Smooth muscle cell (in vitro differentiated cells): ENCODE data around the gene MYL12B. TPM values are rescaled to one million over a fixed set of nuclear protein-coding genes. Genes with fewer than 3 reads are reported as not detected.
A peak's percentile ranks its signal among the peaks of the same experiment; 100 is the strongest.

Experiments
- DNase-seq: peaks from one replicate; lab custom pipeline; 2025; ENCODE audit not compliant: unreplicated experiment; lab: John Stamatoyannopoulos, UW
- H2AFZ ChIP-seq: fragments of 200-600 bp; sonication (generic); 2 replicates; pipeline ENCODE4 v1.6.0; 2016; ENCODE audit warnings: antibody characterized with exemption, low read depth, mild to moderate bottlenecking
- H3F3A ChIP-seq: fragments of 200-600 bp; sonication (generic); 2 replicates; pipeline ENCODE4 v1.6.0; 2017; ENCODE audit warnings: antibody characterized with exemption, low read depth
- H3K27ac ChIP-seq: fragments of 200-600 bp; sonication (generic); 2 replicates; pipeline ENCODE4 v1.5.1; 2016; ENCODE audit warnings: low read depth, mild to moderate bottlenecking
- H3K27me3 ChIP-seq: fragments of 200-600 bp; sonication (generic); 2 replicates; pipeline ENCODE4 v1.6.1; 2016; ENCODE audit warnings: low read depth, mild to moderate bottlenecking
- H3K36me3 ChIP-seq: fragments of 200-600 bp; sonication (generic); 2 replicates; pipeline ENCODE4 v1.5.1; 2016; ENCODE audit warnings: low read depth
- H3K4me1 ChIP-seq: fragments of 200-600 bp; sonication (generic); 2 replicates; pipeline ENCODE4 v1.5.1; 2016; ENCODE audit warnings: low read depth
- H3K4me2 ChIP-seq: fragments of 200-600 bp; sonication (generic); 2 replicates; pipeline ENCODE4 v1.6.0; 2016; ENCODE audit warnings: mild to moderate bottlenecking
- H3K4me3 ChIP-seq: fragments of 200-600 bp; sonication (generic); 2 replicates; pipeline ENCODE4 v1.5.1; 2016; ENCODE audit warnings: mild to moderate bottlenecking
- H3K79me2 ChIP-seq: fragments of 200-600 bp; sonication (generic); 2 replicates; pipeline ENCODE4 v1.6.0; 2016; ENCODE audit warnings: low read depth, mild to moderate bottlenecking
- H3K9ac ChIP-seq: fragments of 200-600 bp; sonication (generic); 2 replicates; pipeline ENCODE4 v1.6.0; 2016; ENCODE audit warnings: low read depth
- H3K9me3 ChIP-seq: fragments of 200-600 bp; sonication (generic); replicated peaks from 2 replicates; pipeline ENCODE4 v1.5.1; 2016; ENCODE audit warnings: low read depth
- H4K20me1 ChIP-seq: fragments of 200-600 bp; sonication (generic); 2 replicates; pipeline ENCODE4 v1.6.0; 2016; ENCODE audit warnings: low read depth
- CTCF ChIP-seq: fragments of 200-600 bp; sonication (generic); IDR thresholded peaks from 2 replicates; pipeline ENCODE4 v1.5.1; 2017; ENCODE audit warnings: borderline replicate concordance, mild to moderate bottlenecking, antibody characterized with exemption; ENCODE audit not compliant: insufficient read depth, poor library complexity, severe bottlenecking
- WGBS: methylation state at CpG from one replicate; pipeline ENCODE4 v1.1.7; 2016; ENCODE audit warnings: low lambda C conversion rate; 5-methylcytosine and 5-hydroxymethylcytosine counted together
- polyA plus RNA-seq: library from polyadenylated mRNA; unstranded; fragments of >200 nt; fragmentation: Nextera tagmentation; extraction: Ambion mirVana; gene quantifications from 2 replicates; pipeline ENCODE4 v1.2.1, GENCODE V29; 2016
- total RNA-seq: library from RNA; depleted of rRNA; stranded (reverse); fragments of >200 nt; gene quantifications from 2 replicates; pipeline ENCODE4 v1.2.3, GENCODE V29; 2014

The MYL12B gene
- total and polyA plus RNA-seq, 2 experiments from 2014 or later = 368 to 498 TPM

- Histone ChIP-seq H3K9me3 (no peaks in the 10 kb centered on the region), H3K27ac (peak overlapping the region; percentile 89), H3K27me3 (no peaks in the 10 kb centered on the region), H4K20me1 (peaks cover 52% of the 10 kb centered on the region), H3K9ac (peak overlapping the region; percentile 31), H3K4me1 (peaks cover 17% of the 10 kb centered on the region), H3K4me2 (peak overlapping the region; percentile 37), H3K36me3 (peaks cover 3% of the 10 kb centered on the region), H2AFZ (no peak overlapping the region), H3K79me2 (peaks cover 58% of the 10 kb centered on the region), H3K4me3 (no peak overlapping the region), H3F3A (peaks cover 70% of the 10 kb centered on the region)
- WGBS = 65% methylated on average over 5 of the region's 5 CpGs
- no peak for TF ChIP-seq CTCF
- no peak for DNase-seq
These were observed 5.0 kb upstream of the MYL12B start for GRCh38 chr18:3256693-3257626.

GRCh38 chr18:3257627-3258120 is 4.3 kb upstream of the MYL12B start:
- Histone ChIP-seq H3K4me3 (no peak overlapping the region), H3K79me2 (peaks cover 58% of the 10 kb centered on the region), H3K9me3 (no peaks in the 10 kb centered on the region), H3K27me3 (no peaks in the 10 kb centered on the region), H3K36me3 (peaks cover 3% of the 10 kb centered on the region), H3K9ac (peak overlapping the region; percentile 27), H2AFZ (no peak overlapping the region), H3K27ac (peak overlapping the region; percentile 89), H3F3A (peaks cover 70% of the 10 kb centered on the region), H4K20me1 (peaks cover 47% of the 10 kb centered on the region), H3K4me2 (no peak overlapping the region), H3K4me1 (peaks cover 17% of the 10 kb centered on the region)
- TF ChIP-seq CTCF = no peak
- DNase-seq = no peak
- WGBS = 98% methylated on average over 2 of the region's 2 CpGs

GRCh38 chr18:3260995-3261372 is 949 bp upstream of the MYL12B start:
- Histone ChIP-seq H3K4me1 (peaks cover 44% of the 10 kb centered on the region), H2AFZ (peak overlapping the region; percentile 92), H3K79me2 (peaks cover 59% of the 10 kb centered on the region), H3F3A (peaks cover 48% of the 10 kb centered on the region), H3K9ac (peak overlapping the region; percentile 99), H3K4me3 (peak overlapping the region; percentile 97), H3K9me3 (no peaks in the 10 kb centered on the region), H3K36me3 (peaks cover 3% of the 10 kb centered on the region), H3K4me2 (peak overlapping the region; percentile 96), H3K27ac (peak overlapping the region; percentile 97), H4K20me1 (peaks cover 47% of the 10 kb centered on the region), H3K27me3 (no peaks in the 10 kb centered on the region)
- WGBS = 25% methylated on average over 5 of the region's 5 CpGs
- no peak for DNase-seq
- TF ChIP-seq CTCF = no peak
